HepG2 (cell line): ENCODE data around the gene RAD23A. TPM values are rescaled to one million over a fixed set of nuclear protein-coding genes. Genes with fewer than 3 reads are reported as not detected.

ENCODE experiments used
- ARID4A ChIP-seq: sonication (generic); formaldehyde crosslinking; IDR thresholded peaks from 2 replicates; pipeline ENCODE4 v1.5.0; 2020; ENCODE audit warnings: mild to moderate bottlenecking, missing genetic modification reagents, borderline replicate concordance
- ELF4 ChIP-seq: sonication (generic); formaldehyde crosslinking; IDR thresholded peaks from 2 replicates; pipeline ENCODE4 v1.5.0; 2020; ENCODE audit warnings: missing genetic modification reagents, mild to moderate bottlenecking, moderate library complexity, borderline replicate concordance
- FOXO1 ChIP-seq: sonication (generic); formaldehyde crosslinking; IDR thresholded peaks from 2 replicates; pipeline ENCODE4 v1.4.0; 2020; ENCODE audit warnings: missing genetic modification reagents
- HDAC6 ChIP-seq: fragments of 200-600 bp; sonication (generic); IDR thresholded peaks from 2 replicates; pipeline ENCODE4 v1.7.0; 2017; ENCODE audit warnings: mild to moderate bottlenecking, antibody characterized with exemption, low read length, low read depth
- JUN ChIP-seq: sonication (generic); formaldehyde crosslinking; IDR thresholded peaks from 2 replicates; pipeline ENCODE4 v1.4.0; 2020; ENCODE audit warnings: mild to moderate bottlenecking, missing genetic modification reagents
- NCOR1 ChIP-seq: fragments of 200-600 bp; sonication (generic); IDR thresholded peaks from 2 replicates; pipeline ENCODE4 v1.7.0; 2017; ENCODE audit warnings: antibody characterized with exemption, low read length, borderline replicate concordance
- PAWR ChIP-seq: sonication (generic); formaldehyde crosslinking; IDR thresholded peaks from 2 replicates; pipeline ENCODE4 v1.4.0; 2020; ENCODE audit warnings: missing genetic modification reagents, mild to moderate bottlenecking, borderline replicate concordance
- PHB2 ChIP-seq: fragments of 450-650 bp; IDR thresholded peaks from 2 replicates; pipeline ENCODE4 v1.6.1; 2018; ENCODE audit not compliant: partially characterized antibody
- RFXAP ChIP-seq: sonication (generic); formaldehyde crosslinking; IDR thresholded peaks from 2 replicates; pipeline ENCODE4 v1.4.0; 2020; ENCODE audit warnings: missing genetic modification reagents, borderline replicate concordance
- SNRNP70 ChIP-seq: fragments of 200-400 bp; formaldehyde crosslinking; IDR thresholded peaks from 2 replicates; pipeline ENCODE4 v1.6.1; 2017; ENCODE audit warnings: mild to moderate bottlenecking, low read depth, low read length, moderate library complexity
- STAT5B ChIP-seq: sonication (generic); formaldehyde crosslinking; IDR thresholded peaks from 2 replicates; pipeline ENCODE4 v1.4.0; 2020; ENCODE audit warnings: missing genetic modification reagents
- U2AF1 ChIP-seq: fragments of 200-400 bp; formaldehyde crosslinking; optimal IDR thresholded peaks from 2 replicates; pipeline ENCODE3; 2017; ENCODE audit warnings: mild to moderate bottlenecking, low read depth, low read length
- ZBTB39 ChIP-seq: sonication (generic); formaldehyde crosslinking; IDR thresholded peaks from 2 replicates; pipeline ENCODE4 v1.5.0; 2020; ENCODE audit warnings: missing genetic modification reagents
- ZFP36 ChIP-seq: fragments of 150-350 bp; IDR thresholded peaks from 2 replicates; pipeline ENCODE4 v1.6.1; 2018; ENCODE audit warnings: borderline replicate concordance, low read length, low read depth; ENCODE audit not compliant: partially characterized antibody
- ZNF775 ChIP-seq: sonication (generic); formaldehyde crosslinking; IDR thresholded peaks from 2 replicates; pipeline ENCODE4 v1.4.0; 2020; ENCODE audit warnings: missing genetic modification reagents, mild to moderate bottlenecking, moderate library complexity, borderline replicate concordance
- polyA plus RNA-seq, 8 experiments: library from polyadenylated mRNA; depleted of rRNA in 3 of 8; stranded (reverse) in 7 of 8; unstranded in 1 of 8; fragments of >200 nt; fragmentation: Illumina TruSeq in 4 of 8; extraction: Trizol in 4 of 8; gene quantifications; 2 replicates each; pipeline versions ENCODE4 v1.2.1 to v1.2.3, GENCODE V29; 2011 to 2016; ENCODE audit warnings: low read depth in 4 of 8, missing spikeins in 1 of 8, mixed read lengths in 1 of 8; ENCODE audit not compliant: insufficient read depth in 1 of 8
- total RNA-seq, 5 experiments: library from RNA; depleted of rRNA; stranded (reverse); fragments of >200 nt; fragmentation: Illumina TruSeq; extraction: Trizol; gene quantifications; 2 replicates each; pipeline ENCODE4 v1.2.3, GENCODE V29; 2016; ENCODE audit warnings: low read depth in 1 of 5
- TF ChIP-seq, protein P1 (sequence below): sonication (generic); formaldehyde crosslinking; conservative IDR thresholded peaks from 2 replicates; pipeline ENCODE4 v1.4.0; 2020; ENCODE audit warnings: missing genetic modification reagents
- TF ChIP-seq, protein P2 (sequence below): sonication (generic); formaldehyde crosslinking; IDR thresholded peaks from 2 replicates; pipeline ENCODE4 v1.5.1; 2020; ENCODE audit warnings: missing genetic modification reagents, mild to moderate bottlenecking, borderline replicate concordance

Gene RAD23A
- total and polyA plus RNA-seq, 2 of the 13 experiments (the other 11 are each of a cell fraction or from before 2014, with no cell fraction given) = 42.5 to 54.2 TPM

- TF ChIP-seq U2AF1 (no peak), ZNF775 (no peak), SNRNP70 (no peak), ELF4 (CRISPR knock-in tag) (no peak), HDAC6 (no peak), ZFP36 (no peak), FOXO1 (CRISPR knock-in tag) (peak; percentile 49; the same call in 1 of the 2 replicates), STAT5B (no peak), NCOR1 (no peak), JUN (CRISPR knock-in tag) (peak; percentile 45; the same call in 1 of the 2 replicates), ZBTB39 (CRISPR knock-in tag) (no peak), PHB2 (no peak), RFXAP (CRISPR knock-in tag) (peak; percentile 74; the same call in 1 of the 2 replicates), ARID4A (CRISPR knock-in tag) (peak; percentile 96), PAWR (CRISPR knock-in tag) (no peak)
- TF ChIP-seq, protein P1, sequence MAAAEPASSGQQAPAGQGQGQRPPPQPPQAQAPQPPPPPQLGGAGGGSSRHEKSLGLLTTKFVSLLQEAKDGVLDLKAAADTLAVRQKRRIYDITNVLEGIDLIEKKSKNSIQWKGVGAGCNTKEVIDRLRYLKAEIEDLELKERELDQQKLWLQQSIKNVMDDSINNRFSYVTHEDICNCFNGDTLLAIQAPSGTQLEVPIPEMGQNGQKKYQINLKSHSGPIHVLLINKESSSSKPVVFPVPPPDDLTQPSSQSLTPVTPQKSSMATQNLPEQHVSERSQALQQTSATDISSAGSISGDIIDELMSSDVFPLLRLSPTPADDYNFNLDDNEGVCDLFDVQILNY (CRISPR knock-in tag) = peak; percentile 84; the same call in 1 of the 2 replicates
- TF ChIP-seq, protein P2, sequence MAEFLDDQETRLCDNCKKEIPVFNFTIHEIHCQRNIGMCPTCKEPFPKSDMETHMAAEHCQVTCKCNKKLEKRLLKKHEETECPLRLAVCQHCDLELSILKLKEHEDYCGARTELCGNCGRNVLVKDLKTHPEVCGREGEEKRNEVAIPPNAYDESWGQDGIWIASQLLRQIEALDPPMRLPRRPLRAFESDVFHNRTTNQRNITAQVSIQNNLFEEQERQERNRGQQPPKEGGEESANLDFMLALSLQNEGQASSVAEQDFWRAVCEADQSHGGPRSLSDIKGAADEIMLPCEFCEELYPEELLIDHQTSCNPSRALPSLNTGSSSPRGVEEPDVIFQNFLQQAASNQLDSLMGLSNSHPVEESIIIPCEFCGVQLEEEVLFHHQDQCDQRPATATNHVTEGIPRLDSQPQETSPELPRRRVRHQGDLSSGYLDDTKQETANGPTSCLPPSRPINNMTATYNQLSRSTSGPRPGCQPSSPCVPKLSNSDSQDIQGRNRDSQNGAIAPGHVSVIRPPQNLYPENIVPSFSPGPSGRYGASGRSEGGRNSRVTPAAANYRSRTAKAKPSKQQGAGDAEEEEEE (CRISPR knock-in tag) = no peak
Observed at GRCh38 chr19:12945479-12946091, at the start of gene RAD23A (continued).
